ENCODE measurements around the gene LIPE. TPM values are rescaled to one million over a fixed set of nuclear protein-coding genes. Genes with fewer than 3 reads are reported as not detected.
A peak's percentile ranks its signal among the peaks of the same experiment; 100 is the strongest.

LIPE gene
- total and polyA plus RNA-seq, 4 donors: 3.6 to 7.7 (median 4.5) TPM

GRCh38 chr19:42459926-42460325, 32.7 kb upstream of the LIPE start:
- no peak overlapping the region for H3K27ac ChIP-seq (ENCODE audit: low read depth in 1 of 2, low read length in 1 of 2)
- ATAC-seq (ENCODE audit: insufficient read depth, low FRiP score): no peak
- no peaks in the 10 kb centered on the region for H3K9me3 ChIP-seq (ENCODE audit: control insufficient read depth in 4 of 4, insufficient read depth in 3 of 4, low read length in 3 of 4)
- no peaks in the 10 kb centered on the region for H3K27me3 ChIP-seq (ENCODE audit: control insufficient read depth in 3 of 3, insufficient read depth in 3 of 3, low read length in 2 of 3)
- WGBS, 2 donors: 85 to 95% methylated on average over 2 of the region's 2 CpGs
- DNase-seq: no peak
- no peak overlapping the region for H3K9ac ChIP-seq (ENCODE audit: insufficient read depth in 1 of 2, low read length in 2 of 2)
- H3K36me3 ChIP-seq (ENCODE audit: control insufficient read depth in 4 of 4, insufficient read depth in 4 of 4, low read length in 4 of 4): no peaks in the 10 kb centered on the region
- TF ChIP-seq CTCF (IDR thresholded peaks at IDR 0.05; ENCODE audit: control extremely low read depth, extremely low read depth): no peak
- H3K4me3 ChIP-seq: no peak overlapping the region
- peaks cover 0 to 8% (median 0%) of the 10 kb centered on the region in 5 donors for H3K4me1 ChIP-seq (ENCODE audit: control insufficient read depth in 5 of 5, insufficient read depth in 5 of 5, low read length in 5 of 5)

DNA sequence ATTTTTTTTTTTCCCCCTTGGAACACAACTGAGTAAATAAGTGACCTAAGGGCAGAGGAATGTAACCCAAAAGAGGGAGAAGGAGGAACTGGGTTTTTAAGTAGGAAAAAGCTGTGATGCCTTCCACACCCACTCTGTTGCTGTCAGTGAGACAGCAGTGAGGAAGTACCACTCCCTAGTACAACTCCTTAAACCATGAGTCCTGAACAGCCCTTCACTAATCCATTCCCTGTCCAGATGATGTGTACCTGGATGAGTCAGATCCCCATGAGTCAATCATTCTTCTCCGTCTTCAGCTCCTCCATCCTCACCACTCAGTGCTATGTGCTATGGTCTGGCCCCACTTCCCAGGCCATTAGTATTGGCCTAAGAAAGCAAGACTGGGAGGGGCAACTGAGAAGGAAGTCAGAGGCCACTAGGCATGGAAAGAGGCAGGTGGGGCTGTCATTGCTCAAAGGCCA, 28.5 kb upstream of the LIPE start:
- no peaks in the 10 kb centered on the region for H3K9me3 ChIP-seq (ENCODE audit: control insufficient read depth in 4 of 4, insufficient read depth in 3 of 4, low read length in 3 of 4)
- no peak overlapping the region for H3K27ac ChIP-seq (ENCODE audit: low read depth in 1 of 2, low read length in 1 of 2)
- no peak overlapping the region for H3K4me3 ChIP-seq
- no peaks in the 10 kb centered on the region for H3K27me3 ChIP-seq (ENCODE audit: control insufficient read depth in 3 of 3, insufficient read depth in 3 of 3, low read length in 2 of 3)
- H3K9ac ChIP-seq (ENCODE audit: insufficient read depth in 1 of 2, low read length in 2 of 2): no peak overlapping the region
- TF ChIP-seq CTCF (IDR thresholded peaks at IDR 0.05; ENCODE audit: control extremely low read depth, extremely low read depth): no peak
- 46 to 52% methylated on average over 1 of the region's 1 CpG for WGBS, 2 donors
- ATAC-seq (ENCODE audit: insufficient read depth, low FRiP score) (peak; percentile 78), DNase-seq (peak in 2 of 3 donors; percentile 14 to 20)
- no peaks in the 10 kb centered on the region for H3K36me3 ChIP-seq (ENCODE audit: control insufficient read depth in 4 of 4, insufficient read depth in 4 of 4, low read length in 4 of 4)
- peaks cover 0 to 10% (median 0%) of the 10 kb centered on the region in 5 donors for H3K4me1 ChIP-seq (ENCODE audit: control insufficient read depth in 5 of 5, insufficient read depth in 5 of 5, low read length in 5 of 5)

GRCh38 chr19:42455086-42455485, 27.9 kb upstream of the LIPE start:
- TF ChIP-seq CTCF (IDR thresholded peaks at IDR 0.05; ENCODE audit: control extremely low read depth, extremely low read depth): no peak
- WGBS, 2 donors: 81 to 91% methylated on average over 2 of the region's 2 CpGs
- Histone ChIP-seq H3K27ac (ENCODE audit: low read depth in 1 of 2, low read length in 1 of 2) (no peak overlapping the region), H3K9me3 (ENCODE audit: control insufficient read depth in 4 of 4, insufficient read depth in 3 of 4, low read length in 3 of 4) (no peaks in the 10 kb centered on the region), H3K36me3 (ENCODE audit: control insufficient read depth in 4 of 4, insufficient read depth in 4 of 4, low read length in 4 of 4) (no peaks in the 10 kb centered on the region), H3K27me3 (ENCODE audit: control insufficient read depth in 3 of 3, insufficient read depth in 3 of 3, low read length in 2 of 3) (no peaks in the 10 kb centered on the region), H3K4me3 (no peak overlapping the region), H3K4me1 (ENCODE audit: control insufficient read depth in 5 of 5, insufficient read depth in 5 of 5, low read length in 5 of 5) (peaks cover 0 to 10% (median 2%) of the 10 kb centered on the region in 5 donors), H3K9ac (ENCODE audit: insufficient read depth in 1 of 2, low read length in 2 of 2) (no peak overlapping the region)
- ATAC-seq (ENCODE audit: insufficient read depth, low FRiP score) (no peak), DNase-seq (no peak)

GRCh38 chr19:42452590-42452989, 25.4 kb upstream of the LIPE start:
- Histone ChIP-seq H3K4me3 (no peak overlapping the region), H3K27me3 (ENCODE audit: control insufficient read depth in 3 of 3, insufficient read depth in 3 of 3, low read length in 2 of 3) (no peaks in the 10 kb centered on the region), H3K27ac (ENCODE audit: low read depth in 1 of 2, low read length in 1 of 2) (no peak overlapping the region), H3K36me3 (ENCODE audit: control insufficient read depth in 4 of 4, insufficient read depth in 4 of 4, low read length in 4 of 4) (no peaks in the 10 kb centered on the region), H3K9me3 (ENCODE audit: control insufficient read depth in 4 of 4, insufficient read depth in 3 of 4, low read length in 3 of 4) (no peaks in the 10 kb centered on the region), H3K9ac (ENCODE audit: insufficient read depth in 1 of 2, low read length in 2 of 2) (no peak overlapping the region), H3K4me1 (ENCODE audit: control insufficient read depth in 5 of 5, insufficient read depth in 5 of 5, low read length in 5 of 5) (peaks cover 0 to 10% (median 3%) of the 10 kb centered on the region in 5 donors)
- TF ChIP-seq CTCF (IDR thresholded peaks at IDR 0.05; ENCODE audit: control extremely low read depth, extremely low read depth): no peak
- no peak for DNase-seq
- no peak for ATAC-seq (ENCODE audit: insufficient read depth, low FRiP score)
- WGBS, 2 donors: 28 to 39% methylated on average over 4 of the region's 4 CpGs
